Left forelimb (tissue), 1 donor: ENCODE results near the gene SLC22A1.
"Not testable (repeated sequence)": the region's sequence is repeated elsewhere in the genome, so short reads cannot be mapped to it uniquely, and the experiment has no call there.

ENCODE experiments used
- DNase-seq: peaks from one replicate; pipeline ENCODE4 v3.0.0-alpha.2; 2018; ENCODE audit warnings: low spot score

SLC22A1 gene

GRCh38 chr6:160138839-160139419 lies 17.3 kb downstream of the SLC22A1 start:
- no peak for DNase-seq

GRCh38 chr6:160139420-160139851 lies 17.8 kb downstream of the SLC22A1 start:
- no peak for DNase-seq

- DNase-seq, result not testable (repeated sequence)
Observed at GRCh38 chr6:160140493-160140892, 18.9 kb downstream of the SLC22A1 start.

- no peak for DNase-seq
Observed at GRCh38 chr6:160141001-160141726, 19.5 kb downstream of the SLC22A1 start.

GRCh38 chr6:160142115-160142715 lies 20.6 kb downstream of the SLC22A1 start:
- DNase-seq, result no peak

- no peak for DNase-seq
Observed at GRCh38 chr6:160146454-160147145, 25.0 kb downstream of the SLC22A1 start.

GRCh38 chr6:160147146-160147536 lies 25.5 kb downstream of the SLC22A1 start:
- DNase-seq, result no peak

- DNase-seq, result no peak
Observed at GRCh38 chr6:160154471-160154870, 32.9 kb downstream of the SLC22A1 start.

GRCh38 chr6:160156842-160157241 lies 35.2 kb downstream of the SLC22A1 start:
- no peak for DNase-seq

- DNase-seq, result no peak
Observed at GRCh38 chr6:160160450-160160849, 38.8 kb downstream of the SLC22A1 start.

GRCh38 chr6:160160929-160161646 lies 39.5 kb downstream of the SLC22A1 start:
- no peak for DNase-seq

GRCh38 chr6:160161647-160161986 lies 40.0 kb downstream of the SLC22A1 start:
- DNase-seq, result no peak

- DNase-seq, result no peak
Observed at GRCh38 chr6:160162030-160162566, 40.5 kb downstream of the SLC22A1 start.

GRCh38 chr6:160163425-160163824 lies 41.8 kb downstream of the SLC22A1 start:
- no peak for DNase-seq

- DNase-seq, result no peak
Observed at GRCh38 chr6:160163912-160164311, 42.3 kb downstream of the SLC22A1 start.

GRCh38 chr6:160165928-160166327 lies 44.3 kb downstream of the SLC22A1 start:
- not testable (repeated sequence) for DNase-seq

GRCh38 chr6:160167604-160168399 lies 46.2 kb downstream of the SLC22A1 start:
- DNase-seq, result no peak

GRCh38 chr6:160170018-160170680 lies 48.5 kb downstream of the SLC22A1 start:
- DNase-seq, result no peak

- no peak for DNase-seq
Observed at GRCh38 chr6:160172704-160173103, 51.1 kb downstream of the SLC22A1 start.

GRCh38 chr6:160173806-160174527 lies 52.4 kb downstream of the SLC22A1 start:
- DNase-seq, result no peak
